Astrocyte (in vitro differentiated cells and primary cell): ENCODE measurements around the gene CNTN1.

ENCODE experiments used
- EZH2 ChIP-seq: IDR thresholded peaks from 2 replicates; pipeline ENCODE4 v1.6.1; 2012; ENCODE audit warnings: mild to moderate bottlenecking, low read length, inconsistent platforms; ENCODE audit not compliant: insufficient read depth
- TF ChIP-seq, protein P1 (sequence below): IDR thresholded peaks from 2 replicates; pipeline ENCODE4 v1.5.1; 2011; ENCODE audit warnings: low read depth, mild to moderate bottlenecking, inconsistent platforms, low read length, moderate library complexity; ENCODE audit not compliant: insufficient read depth

DNA sequence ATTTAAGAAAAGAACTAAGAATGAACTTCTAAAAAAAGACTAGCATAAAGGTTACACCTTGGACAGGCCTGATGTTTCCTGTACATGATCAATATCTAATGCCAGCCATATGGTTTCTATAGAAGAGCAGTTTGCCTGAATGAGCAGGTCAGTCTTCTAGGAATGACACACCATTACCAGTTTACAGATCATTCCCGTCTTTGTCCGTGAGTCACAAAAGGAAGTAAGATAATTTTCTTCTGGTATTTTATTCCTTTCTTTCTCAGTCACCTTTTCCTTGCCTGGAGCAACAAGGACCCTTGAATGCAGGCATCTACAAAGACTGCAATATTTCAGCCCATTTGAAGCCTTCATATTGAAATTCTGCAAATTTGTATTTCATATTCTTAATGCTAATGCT lies 44.6 kb upstream of the CNTN1 start:
- TF ChIP-seq, protein P1, sequence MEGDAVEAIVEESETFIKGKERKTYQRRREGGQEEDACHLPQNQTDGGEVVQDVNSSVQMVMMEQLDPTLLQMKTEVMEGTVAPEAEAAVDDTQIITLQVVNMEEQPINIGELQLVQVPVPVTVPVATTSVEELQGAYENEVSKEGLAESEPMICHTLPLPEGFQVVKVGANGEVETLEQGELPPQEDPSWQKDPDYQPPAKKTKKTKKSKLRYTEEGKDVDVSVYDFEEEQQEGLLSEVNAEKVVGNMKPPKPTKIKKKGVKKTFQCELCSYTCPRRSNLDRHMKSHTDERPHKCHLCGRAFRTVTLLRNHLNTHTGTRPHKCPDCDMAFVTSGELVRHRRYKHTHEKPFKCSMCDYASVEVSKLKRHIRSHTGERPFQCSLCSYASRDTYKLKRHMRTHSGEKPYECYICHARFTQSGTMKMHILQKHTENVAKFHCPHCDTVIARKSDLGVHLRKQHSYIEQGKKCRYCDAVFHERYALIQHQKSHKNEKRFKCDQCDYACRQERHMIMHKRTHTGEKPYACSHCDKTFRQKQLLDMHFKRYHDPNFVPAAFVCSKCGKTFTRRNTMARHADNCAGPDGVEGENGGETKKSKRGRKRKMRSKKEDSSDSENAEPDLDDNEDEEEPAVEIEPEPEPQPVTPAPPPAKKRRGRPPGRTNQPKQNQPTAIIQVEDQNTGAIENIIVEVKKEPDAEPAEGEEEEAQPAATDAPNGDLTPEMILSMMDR, result no peak
- no peak for TF ChIP-seq EZH2
